Right atrium auricular region (tissue), 2 donors: ENCODE measurements around the gene NOTUM. TPM values are rescaled to one million over a fixed set of nuclear protein-coding genes. Genes with fewer than 3 reads are reported as not detected.

ENCODE experiments used
- DNase-seq: peaks from one replicate; pipeline ENCODE4 v3.0.0-alpha.2; 2019; ENCODE audit warnings: low spot score
- H3K27ac ChIP-seq, 2 donors: fragments of 200-600 bp; sonication (generic); 1 replicate in 1 of 2; 2 replicates in 1 of 2; pipeline ENCODE4 v1.5.1; 2016 to 2019
- H3K27me3 ChIP-seq, 2 donors: fragments of 200-600 bp; sonication (generic); one replicate each; pipeline versions ENCODE4 v1.5.1 to v1.6.0; 2017 to 2019
- H3K36me3 ChIP-seq: fragments of 200-600 bp; sonication (generic); one replicate; pipeline ENCODE4 v1.5.1; 2016
- H3K4me1 ChIP-seq, 2 donors: fragments of 200-600 bp; sonication (generic); one replicate each; pipeline versions ENCODE4 v1.5.1 to v1.6.0; 2017 to 2019
- H3K4me3 ChIP-seq, 2 donors: fragments of 200-600 bp; sonication (generic); 1 replicate in 1 of 2; 2 replicates in 1 of 2; pipeline ENCODE4 v1.5.1; 2017 to 2019; ENCODE audit warnings: mild to moderate bottlenecking in 1 of 2, moderate library complexity in 1 of 2
- H3K9me3 ChIP-seq, 2 donors: fragments of 200-600 bp; sonication (generic); one replicate each; pipeline ENCODE4 v1.5.1; 2019
- CTCF ChIP-seq, 2 donors: fragments of 200-600 bp; sonication (generic); IDR thresholded peaks; one replicate each; pipeline ENCODE4 v1.5.1; 2019; ENCODE audit warnings: antibody characterized with exemption in 2 of 2
- total RNA-seq, 2 donors: library from RNA; depleted of rRNA; stranded (reverse); fragments of >200 nt; gene quantifications; one replicate each; pipeline ENCODE4 v1.1.0, GENCODE V29; 2016

NOTUM gene
- total RNA-seq, 2 donors from 2014 or later, result 0.35 TPM; not detected in 1

GRCh38 chr17:81980707-81981343 is 19.8 kb upstream of the NOTUM start:
- H3K36me3 ChIP-seq, result peaks cover 22% of the 10 kb centered on the region
- no peak for TF ChIP-seq CTCF (IDR thresholded peaks at IDR 0.05)
- H3K27ac ChIP-seq, result no peak overlapping the region
- no peak for DNase-seq
- H3K4me1 ChIP-seq, result peaks cover 0 to 20% of the 10 kb centered on the region in 2 donors
- no peaks in the 10 kb centered on the region for H3K9me3 ChIP-seq
- H3K4me3 ChIP-seq, result no peak overlapping the region
- H3K27me3 ChIP-seq, result no peaks in the 10 kb centered on the region

- peaks cover 15% of the 10 kb centered on the region for H3K36me3 ChIP-seq
- no peak overlapping the region for H3K27ac ChIP-seq
- no peak overlapping the region for H3K4me3 ChIP-seq
- peaks cover 0 to 20% of the 10 kb centered on the region in 2 donors for H3K4me1 ChIP-seq
- no peaks in the 10 kb centered on the region for H3K27me3 ChIP-seq
- no peak for DNase-seq
- H3K9me3 ChIP-seq, result no peaks in the 10 kb centered on the region
- no peak for TF ChIP-seq CTCF (IDR thresholded peaks at IDR 0.05)
These were observed 19.1 kb upstream of the NOTUM start for GRCh38 chr17:81980122-81980521.

DNA sequence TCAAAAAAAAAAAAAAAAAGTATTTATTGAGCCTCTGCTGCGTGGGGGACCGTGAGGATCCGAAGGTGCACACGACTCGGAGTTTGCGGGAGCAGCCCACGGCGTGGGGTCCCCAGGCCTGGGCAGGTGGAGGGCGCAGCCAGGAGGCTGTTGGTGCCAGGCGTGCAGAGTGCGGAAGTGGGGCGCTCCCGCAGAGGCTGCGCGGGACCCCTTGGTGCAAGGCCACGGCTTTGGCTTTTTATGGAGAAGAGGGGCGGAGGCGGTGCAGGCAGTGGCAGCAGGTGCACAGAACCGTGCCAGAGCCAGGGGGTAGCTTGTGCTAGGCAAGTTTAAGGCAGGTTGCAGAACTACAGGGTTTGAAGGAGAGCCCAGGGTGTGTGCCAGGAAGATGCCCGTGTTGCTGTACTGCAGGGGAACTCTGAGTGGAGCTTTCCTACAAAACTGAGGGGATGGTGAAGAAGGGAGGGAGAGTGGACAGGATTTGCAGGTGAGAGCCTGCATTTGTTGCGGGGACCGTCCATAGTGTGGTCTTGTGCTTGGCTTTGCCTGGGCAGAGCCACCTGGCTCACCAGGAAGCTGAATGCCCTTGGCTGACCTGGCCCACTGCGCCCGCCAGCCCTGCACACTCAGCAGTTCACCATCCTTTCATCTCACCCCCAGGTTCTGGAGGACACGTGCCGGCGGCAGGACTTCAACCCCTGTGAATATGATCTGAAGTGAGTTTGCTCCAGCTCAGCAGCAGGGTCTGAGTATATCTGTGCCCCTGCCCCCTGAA is 17.7 kb upstream of the NOTUM start:
- no peak overlapping the region for H3K27ac ChIP-seq
- H3K27me3 ChIP-seq, result no peaks in the 10 kb centered on the region
- H3K4me1 ChIP-seq, result peaks cover 0 to 20% of the 10 kb centered on the region in 2 donors
- H3K36me3 ChIP-seq, result peaks cover 4% of the 10 kb centered on the region
- H3K4me3 ChIP-seq, result peak overlapping the region; percentile 85 to 86
- DNase-seq, result no peak
- H3K9me3 ChIP-seq, result peaks cover 0 to 1% of the 10 kb centered on the region in 2 donors
- TF ChIP-seq CTCF (IDR thresholded peaks at IDR 0.05), result no peak

DNA sequence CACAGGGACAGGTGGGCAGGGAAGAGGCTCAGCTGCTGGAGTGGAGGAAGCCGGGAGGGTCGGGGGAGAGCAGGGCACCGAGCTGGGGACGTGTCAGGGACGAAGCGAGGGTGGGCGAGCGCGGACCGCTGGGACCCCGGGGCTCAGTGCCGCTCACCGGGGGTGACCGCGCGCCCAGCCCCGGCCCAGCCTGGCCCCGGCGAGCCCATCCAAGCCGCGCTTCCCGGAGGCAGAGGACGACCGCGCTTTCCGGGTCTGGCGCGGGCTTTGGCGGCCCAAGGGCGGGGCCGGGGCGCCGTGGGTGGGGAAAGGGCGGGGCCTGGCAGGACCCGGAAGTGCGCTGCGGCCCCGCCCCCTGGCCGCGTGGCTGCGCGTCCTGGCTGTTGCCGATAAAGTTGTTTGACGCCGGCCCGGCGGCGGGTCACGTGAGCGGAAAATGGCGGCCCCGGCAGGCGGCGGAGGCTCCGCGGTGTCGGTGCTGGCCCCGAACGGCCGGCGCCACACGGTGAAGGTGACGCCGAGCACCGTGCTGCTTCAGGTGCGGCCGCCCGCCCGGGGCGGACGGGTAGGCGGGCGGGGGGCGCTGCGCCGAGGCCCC is 16.3 kb upstream of the NOTUM start, which contains the start of gene ASPSCR1:
ASPSCR1 (plus strand) TSS at position 419 of the 598 bp plus-strand sequence; CDS start at position 437, 18 bp downstream.
- Histone ChIP-seq H3K27ac (peak within 1 kb of the TSS; percentile 84 to 90), H3K36me3 (no peaks in the 10 kb centered on the region), H3K4me3 (peak within 1 kb of the TSS; percentile 85 to 86), H3K27me3 (no peaks in the 10 kb centered on the region), H3K4me1 (peaks cover 0 to 20% of the 10 kb centered on the region in 2 donors), H3K9me3 (peaks cover 0 to 7% of the 10 kb centered on the region in 2 donors)
- DNase-seq, result peak; percentile 90
- no peak for TF ChIP-seq CTCF (IDR thresholded peaks at IDR 0.05)

DNA sequence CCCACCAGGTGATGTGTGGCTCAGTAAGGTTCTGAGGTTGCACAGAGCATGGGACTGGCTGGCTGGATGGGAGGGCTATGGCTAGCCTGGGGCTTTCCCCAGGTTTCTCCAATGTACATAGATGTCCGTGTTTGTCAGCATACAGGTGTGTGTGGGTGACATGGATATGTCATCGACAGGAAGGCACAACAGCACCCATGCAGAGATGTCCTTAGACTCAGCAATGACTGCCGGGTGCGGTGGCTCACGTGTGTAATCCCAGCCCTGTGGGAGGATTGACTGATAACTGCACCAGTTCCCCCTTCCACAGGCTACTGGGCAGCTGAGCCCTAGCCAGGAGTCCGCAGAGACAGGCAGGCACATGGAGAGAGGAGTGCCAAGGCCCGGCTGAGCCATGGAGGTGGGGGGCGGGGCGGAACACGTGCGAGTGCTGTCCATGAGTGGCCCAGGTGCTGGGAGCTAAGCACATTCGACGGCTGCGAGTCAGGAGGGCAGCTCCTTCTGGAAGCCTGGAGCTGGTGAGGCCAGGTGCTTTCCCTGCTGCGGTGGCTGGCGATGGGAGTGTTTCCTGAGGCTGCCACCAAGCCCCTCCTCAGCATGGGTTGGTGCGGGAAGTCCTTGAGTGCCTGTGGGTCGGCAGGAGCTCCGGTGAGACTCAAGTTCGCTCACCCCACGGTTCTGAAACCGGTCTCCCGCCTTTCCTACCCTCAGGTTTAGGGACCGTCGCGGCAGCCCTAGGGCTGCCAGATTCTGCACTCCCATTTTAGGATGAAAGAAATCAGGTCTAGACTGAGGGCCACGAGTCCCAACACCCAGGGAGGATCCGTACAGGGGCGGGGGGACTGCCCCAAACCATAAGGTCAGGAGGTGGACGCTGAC is 15.6 kb upstream of the NOTUM start:
- no peak for TF ChIP-seq CTCF (IDR thresholded peaks at IDR 0.05)
- Histone ChIP-seq H3K9me3 (peaks cover 0 to 7% of the 10 kb centered on the region in 2 donors), H3K4me3 (peak overlapping the region; percentile 85 to 86), H3K4me1 (peaks cover 0 to 20% of the 10 kb centered on the region in 2 donors), H3K27me3 (no peaks in the 10 kb centered on the region), H3K27ac (peak overlapping the region; percentile 84 to 90), H3K36me3 (no peaks in the 10 kb centered on the region)
- no peak for DNase-seq
